ENCODE data around the gene HMX3. TPM values are rescaled to one million over a fixed set of nuclear protein-coding genes. Genes with fewer than 3 reads are reported as not detected.

The HMX3 gene
- total RNA-seq, 1 donor from 2014 or later, result not detected

- no peak for ATAC-seq
- peaks cover 100% of the 10 kb centered on the region for H3K27me3 ChIP-seq (ENCODE audit: low read depth)
Observed at GRCh38 chr10:123146894-123147634, 11.3 kb downstream of the HMX3 start.

GRCh38 chr10:123147635-123148413 is 12.1 kb downstream of the HMX3 start, which contains the start of gene HMX2:
Gene HMX2, plus strand, starts transcription at chr10:123148136. Its CDS starts 243 bp downstream, at chr10:123148379.
- ATAC-seq, result no peak
- Histone ChIP-seq H3K4me3 (peak within 1 kb of the TSS; percentile 17), H3K27ac (no peak within 1 kb of the TSS), H3K36me3 (no peaks in the 10 kb centered on the region), H3K9me3 (no peaks in the 10 kb centered on the region), H3K27me3 (ENCODE audit: low read depth) (peaks cover 99% of the 10 kb centered on the region), H3K4me1 (peaks cover 48% of the 10 kb centered on the region)
- intact Hi-C loops (cut with DNase I), result no loop called here
- no peak for TF ChIP-seq CTCF (IDR thresholded peaks at IDR 0.05)
- DNase-seq, result no peak

More at GRCh38 chr10:123146894-123147634, 11.3 kb downstream of the HMX3 start:
- Histone ChIP-seq H3K36me3 (no peaks in the 10 kb centered on the region), H3K4me3 (no peak overlapping the region), H3K4me1 (peaks cover 48% of the 10 kb centered on the region), H3K9me3 (no peaks in the 10 kb centered on the region), H3K27ac (no peak overlapping the region)
- intact Hi-C loops (cut with DNase I), result no loop called here
- DNase-seq, result no peak
- no peak for TF ChIP-seq CTCF (IDR thresholded peaks at IDR 0.05)

GRCh38 chr10:123148414-123149161 is 12.8 kb downstream of the HMX3 start:
- TF ChIP-seq CTCF (IDR thresholded peaks at IDR 0.05), result no peak
- DNase-seq (no peak), ATAC-seq (peak in 1 of 2 donors; percentile 7)
- peaks cover 48% of the 10 kb centered on the region for H3K4me1 ChIP-seq
- intact Hi-C loops (cut with DNase I), result no loop called here
- no peak overlapping the region for H3K27ac ChIP-seq
- peaks cover 95% of the 10 kb centered on the region for H3K27me3 ChIP-seq (ENCODE audit: low read depth)
- H3K36me3 ChIP-seq, result no peaks in the 10 kb centered on the region
- peak overlapping the region; percentile 17 for H3K4me3 ChIP-seq
- H3K9me3 ChIP-seq, result no peaks in the 10 kb centered on the region

- Histone ChIP-seq H3K27ac (no peak overlapping the region), H3K4me1 (peaks cover 48% of the 10 kb centered on the region), H3K36me3 (no peaks in the 10 kb centered on the region), H3K9me3 (no peaks in the 10 kb centered on the region), H3K4me3 (peak overlapping the region; percentile 54), H3K27me3 (ENCODE audit: low read depth) (peaks cover 89% of the 10 kb centered on the region)
- DNase-seq, result no peak
- TF ChIP-seq CTCF (IDR thresholded peaks at IDR 0.05), result no peak
- intact Hi-C loops (cut with DNase I), result no loop called here
- ATAC-seq, result no peak
Observed at GRCh38 chr10:123149162-123149567, 13.4 kb downstream of the HMX3 start.

GRCh38 chr10:123149568-123150270 is 13.9 kb downstream of the HMX3 start:
- ATAC-seq (no peak), DNase-seq (peak; percentile 57)
- no peaks in the 10 kb centered on the region for H3K36me3 ChIP-seq
- H3K4me3 ChIP-seq, result peak overlapping the region; percentile 54
- intact Hi-C loops (cut with DNase I), result no loop called here
- no peaks in the 10 kb centered on the region for H3K9me3 ChIP-seq
- H3K27me3 ChIP-seq (ENCODE audit: low read depth), result peaks cover 84% of the 10 kb centered on the region
- no peak for TF ChIP-seq CTCF (IDR thresholded peaks at IDR 0.05)
- H3K27ac ChIP-seq, result no peak overlapping the region
- H3K4me1 ChIP-seq, result peaks cover 48% of the 10 kb centered on the region
